ENCODE data around the gene MAOA. TPM values are rescaled to one million over a fixed set of nuclear protein-coding genes. Genes with fewer than 3 reads are reported as not detected.
"Not testable (repeated sequence)": the region's sequence is repeated elsewhere in the genome, so short reads cannot be mapped to it uniquely, and the experiment has no call there.

MAOA gene
- total and polyA plus RNA-seq, 7 donors: 9.7 to 115 (median 22.8) TPM

- no peak overlapping the region for H3K4me3 ChIP-seq
- WGBS, 3 donors: 53 to 75% (median 69%) methylated on average over 1 of the region's 1 CpG
- intact Hi-C loops (cut with DNase I): no loop called here
- H3K36me3 ChIP-seq (ENCODE audit: insufficient read depth in 1 of 2, low read depth in 1 of 2): no peaks in the 10 kb centered on the region
- H3K27ac ChIP-seq: no peak overlapping the region
- no peaks in the 10 kb centered on the region for H3K27me3 ChIP-seq (ENCODE audit: insufficient read depth in 3 of 3, low read length in 2 of 3)
- no peaks in the 10 kb centered on the region for H3K4me1 ChIP-seq
- TF ChIP-seq CTCF (IDR thresholded peaks at IDR 0.05): no peak
- no peak for ATAC-seq
- H3K9me3 ChIP-seq: peaks cover 21% of the 10 kb centered on the region
- DNase-seq: no peak
Measured at GRCh38 chrX:43718956-43719355, 62.9 kb downstream of the MAOA start.

DNA sequence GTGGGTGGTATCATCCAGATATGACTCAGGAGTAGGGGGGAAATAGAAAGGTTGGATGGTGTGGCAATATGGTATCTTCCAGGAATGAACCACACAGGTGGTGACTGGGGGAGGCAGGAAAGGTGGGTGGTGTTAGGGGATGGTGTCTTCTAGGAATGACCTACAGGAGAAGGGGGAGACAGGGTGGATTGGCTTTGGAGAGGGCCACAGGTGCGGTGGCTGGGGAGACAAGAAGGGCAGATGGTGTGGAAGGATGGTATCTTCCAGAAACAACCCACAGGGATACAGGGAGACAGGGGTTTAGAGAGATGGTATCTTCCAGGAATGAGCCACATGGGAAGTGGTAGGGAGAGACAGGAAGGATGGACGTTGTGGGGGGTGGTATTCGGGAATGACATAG, 64.0 kb downstream of the MAOA start:
- ATAC-seq: no peak
- no peaks in the 10 kb centered on the region for H3K36me3 ChIP-seq (ENCODE audit: insufficient read depth in 1 of 2, low read depth in 1 of 2)
- 60 to 76% (median 69%) methylated on average over 3 of the region's 3 CpGs for WGBS, 3 donors
- no peak overlapping the region for H3K27ac ChIP-seq
- peaks cover 21% of the 10 kb centered on the region for H3K9me3 ChIP-seq
- no peaks in the 10 kb centered on the region for H3K27me3 ChIP-seq (ENCODE audit: insufficient read depth in 3 of 3, low read length in 2 of 3)
- intact Hi-C loops (cut with DNase I): no loop called here
- no peaks in the 10 kb centered on the region for H3K4me1 ChIP-seq
- no peak for TF ChIP-seq CTCF (IDR thresholded peaks at IDR 0.05)
- no peak for DNase-seq
- no peak overlapping the region for H3K4me3 ChIP-seq

DNA sequence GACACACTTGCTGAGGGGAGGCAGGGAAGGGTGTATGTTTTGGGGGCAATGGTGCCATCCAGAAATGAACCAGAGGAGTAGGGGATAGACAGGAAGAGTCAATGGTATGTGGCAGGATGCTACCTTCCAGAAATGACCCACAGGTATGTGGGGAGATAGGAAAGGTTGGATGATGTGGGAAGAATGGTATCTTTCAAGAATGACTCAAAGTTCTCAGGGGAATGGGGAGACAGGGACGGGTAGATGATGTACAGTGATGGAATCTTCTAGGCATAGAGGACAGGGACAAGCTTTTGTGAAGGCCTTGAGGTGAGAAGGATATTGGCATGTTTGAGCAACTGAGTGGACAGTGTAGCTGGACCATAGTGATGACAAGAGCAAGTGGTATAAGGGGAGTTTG, 64.9 kb downstream of the MAOA start:
- WGBS, 3 donors: 68 to 92% (median 83%) methylated on average over 1 of the region's 1 CpG
- intact Hi-C loops (cut with DNase I): no loop called here
- TF ChIP-seq CTCF (IDR thresholded peaks at IDR 0.05): no peak

DNA sequence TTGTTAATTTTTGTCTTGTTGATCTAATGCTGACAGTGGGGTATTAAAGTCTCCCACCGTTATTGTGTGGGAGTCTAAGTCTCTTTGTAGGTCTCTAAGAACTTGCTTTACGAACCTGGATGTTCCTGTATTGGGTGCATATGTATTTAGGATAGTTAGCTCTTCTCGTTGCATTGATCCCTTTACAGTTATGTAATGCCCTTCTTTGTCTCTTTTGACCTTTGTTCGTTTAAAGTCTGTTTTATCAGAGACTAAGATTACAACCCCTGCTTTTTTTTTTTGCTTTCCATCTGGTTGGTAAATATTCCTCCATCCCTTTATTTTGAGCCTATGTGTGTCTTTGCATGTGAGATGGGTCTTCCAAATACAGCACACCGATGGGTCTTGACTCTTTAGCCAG, 69.1 kb downstream of the MAOA start:
- WGBS, 3 donors: 72 to 86% (median 85%) methylated on average over 5 of the region's 5 CpGs
- intact Hi-C loops (cut with DNase I); H3K27me3 ChIP-seq (ENCODE audit: insufficient read depth in 3 of 3, low read length in 2 of 3); H3K36me3 ChIP-seq (ENCODE audit: insufficient read depth in 1 of 2, low read depth in 1 of 2); H3K4me1 ChIP-seq; H3K27ac ChIP-seq; DNase-seq; ATAC-seq; H3K4me3 ChIP-seq: not testable (repeated sequence)
- peaks cover 21% of the 10 kb centered on the region for H3K9me3 ChIP-seq

More for the DNA sequence above, 64.9 kb downstream of the MAOA start:
- Histone ChIP-seq H3K36me3 (ENCODE audit: insufficient read depth in 1 of 2, low read depth in 1 of 2) (no peaks in the 10 kb centered on the region), H3K4me3 (no peak overlapping the region), H3K9me3 (peaks cover 21% of the 10 kb centered on the region), H3K27me3 (ENCODE audit: insufficient read depth in 3 of 3, low read length in 2 of 3) (no peaks in the 10 kb centered on the region), H3K27ac (no peak overlapping the region), H3K4me1 (no peaks in the 10 kb centered on the region)
- DNase-seq: no peak
- no peak for ATAC-seq

GRCh38 chrX:43727254-43727653, 71.2 kb downstream of the MAOA start:
- H3K36me3 ChIP-seq (ENCODE audit: insufficient read depth in 1 of 2, low read depth in 1 of 2); H3K9me3 ChIP-seq; H3K27ac ChIP-seq; ATAC-seq; H3K27me3 ChIP-seq (ENCODE audit: insufficient read depth in 3 of 3, low read length in 2 of 3); DNase-seq; H3K4me3 ChIP-seq; H3K4me1 ChIP-seq; intact Hi-C loops (cut with DNase I): not testable (repeated sequence)
- 74 to 94% (median 86%) methylated on average over 6 of the region's 6 CpGs for WGBS, 3 donors

DNA sequence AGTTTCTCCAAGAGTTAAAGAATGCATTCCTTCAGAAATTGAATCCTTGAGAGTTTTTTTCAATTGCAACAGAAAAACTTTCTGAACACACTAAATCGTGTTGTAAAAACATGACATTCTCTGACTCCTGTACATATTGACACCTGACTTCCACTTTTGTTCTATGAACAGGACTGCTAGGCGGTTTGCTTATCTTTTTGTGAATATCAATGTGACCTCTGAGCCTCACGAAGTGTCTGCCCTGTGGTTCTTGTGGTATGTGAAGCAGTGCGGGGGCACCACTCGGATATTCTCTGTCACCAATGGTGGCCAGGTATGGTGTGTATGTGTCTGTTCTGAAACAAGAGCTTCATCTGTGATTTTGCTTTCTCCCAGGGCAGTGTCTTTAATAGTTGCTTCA, 71.9 kb downstream of the MAOA start:
- 73 to 86% (median 84%) methylated on average over 5 of the region's 5 CpGs for WGBS, 3 donors
- Histone ChIP-seq H3K9me3 (peaks cover 2% of the 10 kb centered on the region), H3K4me3 (no peak overlapping the region), H3K27me3 (ENCODE audit: insufficient read depth in 3 of 3, low read length in 2 of 3) (no peaks in the 10 kb centered on the region), H3K36me3 (ENCODE audit: insufficient read depth in 1 of 2, low read depth in 1 of 2) (peaks cover 0 to 4% of the 10 kb centered on the region in 2 donors), H3K4me1 (no peaks in the 10 kb centered on the region), H3K27ac (no peak overlapping the region)
- intact Hi-C loops (cut with DNase I): no loop called here
- TF ChIP-seq CTCF (IDR thresholded peaks at IDR 0.05): no peak
- ATAC-seq (no peak), DNase-seq (no peak)

Measured in psoas muscle (tissue), 8 donors.